ENCODE data around the gene DOCK2. TPM values are rescaled to one million over a fixed set of nuclear protein-coding genes. Genes with fewer than 3 reads are reported as not detected.

DOCK2 gene
- polyA plus RNA-seq, 1 of the 3 experiments (the other 2 are of a cell fraction), result 3.8 TPM

GRCh38 chr5:169991115-169991869, 354.2 kb downstream of the DOCK2 start:
- Histone ChIP-seq H3K4me2 (no peak overlapping the region), H3F3A (replicated peaks; ENCODE audit: insufficient read depth) (peaks cover 9% of the 10 kb centered on the region), H3K9me3 (no peaks in the 10 kb centered on the region), H3K36me3 (replicated peaks in 1 of 2; ENCODE audit: control insufficient read depth in 1 of 2, insufficient read depth in 2 of 2, low read length in 1 of 2) (no peaks in the 10 kb centered on the region), H3K27ac (ENCODE audit: low read depth in 2 of 2, low read length in 1 of 2) (no peak overlapping the region), H3K79me2 (ENCODE audit: insufficient read depth) (no peaks in the 10 kb centered on the region), H3K9ac (no peak overlapping the region), H3K9me2 (no peaks in the 10 kb centered on the region), H2AFZ (ENCODE audit: low read depth) (no peak overlapping the region), H3K4me3 (ENCODE audit: low read depth in 2 of 2, low read length in 1 of 2) (no peak overlapping the region), H3K4me1 (ENCODE audit: control insufficient read depth in 1 of 2, insufficient read depth in 2 of 2, low read depth in 1 of 2, low read length in 1 of 2) (no peaks in the 10 kb centered on the region), H3K27me3 (ENCODE audit: insufficient read depth) (no peaks in the 10 kb centered on the region), H4K20me1 (ENCODE audit: insufficient read depth) (no peaks in the 10 kb centered on the region)
- TF ChIP-seq CHD2 (IDR thresholded peaks at IDR 0.05; ENCODE audit: low read length, partially characterized antibody) (no peak), GABPA (IDR thresholded peaks at IDR 0.05; ENCODE audit: low read depth) (no peak), SIN3A (IDR thresholded peaks at IDR 0.05; ENCODE audit: borderline replicate concordance, low read depth, low read length) (no peak)
- TF ChIP-seq, protein P1, sequence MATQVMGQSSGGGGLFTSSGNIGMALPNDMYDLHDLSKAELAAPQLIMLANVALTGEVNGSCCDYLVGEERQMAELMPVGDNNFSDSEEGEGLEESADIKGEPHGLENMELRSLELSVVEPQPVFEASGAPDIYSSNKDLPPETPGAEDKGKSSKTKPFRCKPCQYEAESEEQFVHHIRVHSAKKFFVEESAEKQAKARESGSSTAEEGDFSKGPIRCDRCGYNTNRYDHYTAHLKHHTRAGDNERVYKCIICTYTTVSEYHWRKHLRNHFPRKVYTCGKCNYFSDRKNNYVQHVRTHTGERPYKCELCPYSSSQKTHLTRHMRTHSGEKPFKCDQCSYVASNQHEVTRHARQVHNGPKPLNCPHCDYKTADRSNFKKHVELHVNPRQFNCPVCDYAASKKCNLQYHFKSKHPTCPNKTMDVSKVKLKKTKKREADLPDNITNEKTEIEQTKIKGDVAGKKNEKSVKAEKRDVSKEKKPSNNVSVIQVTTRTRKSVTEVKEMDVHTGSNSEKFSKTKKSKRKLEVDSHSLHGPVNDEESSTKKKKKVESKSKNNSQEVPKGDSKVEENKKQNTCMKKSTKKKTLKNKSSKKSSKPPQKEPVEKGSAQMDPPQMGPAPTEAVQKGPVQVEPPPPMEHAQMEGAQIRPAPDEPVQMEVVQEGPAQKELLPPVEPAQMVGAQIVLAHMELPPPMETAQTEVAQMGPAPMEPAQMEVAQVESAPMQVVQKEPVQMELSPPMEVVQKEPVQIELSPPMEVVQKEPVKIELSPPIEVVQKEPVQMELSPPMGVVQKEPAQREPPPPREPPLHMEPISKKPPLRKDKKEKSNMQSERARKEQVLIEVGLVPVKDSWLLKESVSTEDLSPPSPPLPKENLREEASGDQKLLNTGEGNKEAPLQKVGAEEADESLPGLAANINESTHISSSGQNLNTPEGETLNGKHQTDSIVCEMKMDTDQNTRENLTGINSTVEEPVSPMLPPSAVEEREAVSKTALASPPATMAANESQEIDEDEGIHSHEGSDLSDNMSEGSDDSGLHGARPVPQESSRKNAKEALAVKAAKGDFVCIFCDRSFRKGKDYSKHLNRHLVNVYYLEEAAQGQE (IDR thresholded peaks at IDR 0.05; ENCODE audit: low read depth, low read length), result no peak
- TF ChIP-seq, protein P2, sequence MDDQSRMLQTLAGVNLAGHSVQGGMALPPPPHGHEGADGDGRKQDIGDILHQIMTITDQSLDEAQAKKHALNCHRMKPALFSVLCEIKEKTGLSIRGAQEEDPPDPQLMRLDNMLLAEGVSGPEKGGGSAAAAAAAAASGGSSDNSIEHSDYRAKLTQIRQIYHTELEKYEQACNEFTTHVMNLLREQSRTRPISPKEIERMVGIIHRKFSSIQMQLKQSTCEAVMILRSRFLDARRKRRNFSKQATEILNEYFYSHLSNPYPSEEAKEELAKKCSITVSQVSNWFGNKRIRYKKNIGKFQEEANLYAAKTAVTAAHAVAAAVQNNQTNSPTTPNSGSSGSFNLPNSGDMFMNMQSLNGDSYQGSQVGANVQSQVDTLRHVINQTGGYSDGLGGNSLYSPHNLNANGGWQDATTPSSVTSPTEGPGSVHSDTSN (IDR thresholded peaks at IDR 0.05), result no peak
- 96% methylated on average over 7 of the region's 8 CpGs for WGBS (ENCODE audit: low lambda C conversion rate)
- ChIA-PET POLR2A (no interaction called here), CTCF (interaction anchor here (2.1 to 3.8 kb wide), 2 partner anchors 11 to 290 kb away, joined by 9 to 28 read pairs; partner anchors contain the start of gene INSYN2B)
- no peak for DNase-seq

DNA sequence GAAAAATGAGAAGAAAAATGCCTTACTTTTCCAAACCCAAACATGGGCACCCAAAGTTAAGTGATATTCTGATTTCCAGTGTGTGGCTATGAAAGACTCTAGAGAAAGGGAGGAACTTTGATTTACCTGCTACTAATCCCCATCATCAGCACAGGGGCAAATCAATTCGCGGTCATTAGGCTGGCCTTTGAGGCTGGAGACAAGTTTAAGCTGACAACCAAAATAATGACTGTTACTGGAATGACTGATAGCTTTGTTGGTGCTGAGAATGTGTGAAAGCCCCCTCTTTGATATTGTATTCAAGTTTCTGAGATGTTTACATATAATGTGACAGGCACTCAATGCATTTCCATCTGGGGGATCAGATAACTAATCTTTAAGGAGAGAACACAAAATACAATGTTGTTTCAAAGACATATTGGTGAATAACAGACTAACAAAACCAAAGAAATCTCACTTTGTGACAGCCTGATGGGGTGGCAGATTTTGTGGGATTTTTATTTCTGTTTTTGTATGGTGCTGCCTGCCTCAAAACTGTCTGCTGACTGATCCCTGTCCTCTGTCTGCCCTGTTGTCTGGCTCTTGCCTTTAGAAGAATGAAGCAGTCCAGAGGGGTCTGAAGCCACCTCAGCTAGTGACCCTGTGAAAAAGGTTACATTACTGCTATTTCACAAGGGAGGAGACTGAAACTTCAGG, 355.9 kb downstream of the DOCK2 start:
- CTCF ChIA-PET, result interaction anchor here (1.0 kb wide), 1 partner anchor 12 kb away, joined by 5 read pairs; the partner anchor contains the start of gene INSYN2B
- no peaks in the 10 kb centered on the region for H3K36me3 ChIP-seq (replicated peaks in 1 of 2; ENCODE audit: control insufficient read depth in 1 of 2, insufficient read depth in 2 of 2, low read length in 1 of 2)
- no peak for TF ChIP-seq SMC3 (IDR thresholded peaks at IDR 0.05; ENCODE audit: low read depth, low read length)
- no peak for TF ChIP-seq NRF1 (IDR thresholded peaks at IDR 0.05; ENCODE audit: low read depth, low read length)
- no peak for TF ChIP-seq MXI1 (IDR thresholded peaks at IDR 0.05; ENCODE audit: low read depth, low read length)
- no peak for TF ChIP-seq MEF2A (IDR thresholded peaks at IDR 0.05; ENCODE audit: borderline replicate concordance, low read depth)
- no peak for TF ChIP-seq FOXM1 (IDR thresholded peaks at IDR 0.05; ENCODE audit: low read depth)
- TF ChIP-seq RXRA (IDR thresholded peaks at IDR 0.05; ENCODE audit: borderline replicate concordance, low read depth), result no peak
- no peak for TF ChIP-seq RAD21 (IDR thresholded peaks at IDR 0.05; ENCODE audit: low read length)
- TF ChIP-seq NFIC (IDR thresholded peaks at IDR 0.05; ENCODE audit: borderline replicate concordance), result no peak
- TF ChIP-seq, protein P3, sequence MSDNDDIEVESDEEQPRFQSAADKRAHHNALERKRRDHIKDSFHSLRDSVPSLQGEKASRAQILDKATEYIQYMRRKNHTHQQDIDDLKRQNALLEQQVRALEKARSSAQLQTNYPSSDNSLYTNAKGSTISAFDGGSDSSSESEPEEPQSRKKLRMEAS (IDR thresholded peaks at IDR 0.05; ENCODE audit: low read depth), result no peak
- no peak for TF ChIP-seq FOSL2 (IDR thresholded peaks at IDR 0.05; ENCODE audit: borderline replicate concordance, low read depth)
- TF ChIP-seq EP300 (IDR thresholded peaks at IDR 0.05; ENCODE audit: borderline replicate concordance in 1 of 2, low read depth in 1 of 2, low read length in 1 of 2), result no peak
- TF ChIP-seq TCF12 (IDR thresholded peaks at IDR 0.05), result no peak
- TF ChIP-seq FOXJ3 (CRISPR knock-in tag; IDR thresholded peaks at IDR 0.05), result no peak
- no peak for TF ChIP-seq USF1 (IDR thresholded peaks at IDR 0.05; ENCODE audit: borderline replicate concordance, low read depth)
- TF ChIP-seq GATA2 (CRISPR knock-in tag; IDR thresholded peaks at IDR 0.05), result no peak
- no peak for TF ChIP-seq TEAD4 (IDR thresholded peaks at IDR 0.05; ENCODE audit: borderline replicate concordance, insufficient read depth)
- TF ChIP-seq RCOR1 (IDR thresholded peaks at IDR 0.05; ENCODE audit: low read length), result no peak

More for the DNA sequence above, 355.9 kb downstream of the DOCK2 start:
- Histone ChIP-seq H3K4me1 (ENCODE audit: control insufficient read depth in 1 of 2, insufficient read depth in 2 of 2, low read depth in 1 of 2, low read length in 1 of 2) (no peaks in the 10 kb centered on the region), H3K9me2 (no peaks in the 10 kb centered on the region), H3K4me3 (ENCODE audit: low read depth in 2 of 2, low read length in 1 of 2) (no peak overlapping the region), H3K9me3 (no peaks in the 10 kb centered on the region), H3K9ac (no peak overlapping the region), H3K79me2 (ENCODE audit: insufficient read depth) (no peaks in the 10 kb centered on the region), H3K27me3 (ENCODE audit: insufficient read depth) (no peaks in the 10 kb centered on the region), H3K4me2 (no peak overlapping the region), H2AFZ (ENCODE audit: low read depth) (no peak overlapping the region), H4K20me1 (ENCODE audit: insufficient read depth) (no peaks in the 10 kb centered on the region), H3F3A (replicated peaks; ENCODE audit: insufficient read depth) (peaks cover 9% of the 10 kb centered on the region), H3K27ac (ENCODE audit: low read depth in 2 of 2, low read length in 1 of 2) (no peak overlapping the region)
- 100% methylated on average over 2 of the region's 2 CpGs for WGBS (ENCODE audit: low lambda C conversion rate)
- POLR2A ChIA-PET, result no interaction called here
- DNase-seq, result no peak

Measured in SK-N-SH (cell line).